ENCODE results near the gene BDP1. TPM values are rescaled to one million over a fixed set of nuclear protein-coding genes. Genes with fewer than 3 reads are reported as not detected.

Gene BDP1
- total and polyA plus RNA-seq, 2 of the 4 experiments (the other 2 are of a cell fraction) = 5.8 to 14.0 TPM

- Histone ChIP-seq H2BK20ac (ENCODE audit: low read depth, low read length) (no peak overlapping the region), H2AFZ (replicated peaks; ENCODE audit: low read length, poor library complexity) (peak overlapping the region; percentile 77), H3K23ac (ENCODE audit: low read depth, low read length) (no peak overlapping the region), H3K36me3 (ENCODE audit: control insufficient read depth, insufficient read depth, low read length) (peaks cover 3% of the 10 kb centered on the region), H3K18ac (ENCODE audit: low read depth, low read length) (no peak overlapping the region), H4K8ac (ENCODE audit: low read depth in 2 of 2, low read length in 2 of 2) (peak overlapping the region; percentile 89), H3K56ac (ENCODE audit: extremely low read depth, insufficient read depth, low read length) (no peak overlapping the region), H3K4me1 (ENCODE audit: control insufficient read depth, insufficient read depth, low read length) (no peaks in the 10 kb centered on the region), H4K91ac (ENCODE audit: insufficient read depth, low read depth, low read length) (no peak overlapping the region), H4K20me1 (ENCODE audit: insufficient read depth, low read length) (no peaks in the 10 kb centered on the region; the same call in 1 of the 2 replicates), H3K4me2 (ENCODE audit: low read depth, low read length) (peak overlapping the region; percentile 90; the same call in 1 of the 2 replicates), H2BK5ac (ENCODE audit: low read depth, low read length, poor library complexity, severe bottlenecking) (no peak overlapping the region), H3K4ac (ENCODE audit: low read depth, low read length) (no peak overlapping the region), H3K4me3 (ENCODE audit: insufficient read depth, low read depth, low read length) (peak overlapping the region; percentile 92; the same call in 1 of the 2 replicates), H3K79me1 (ENCODE audit: low read depth in 1 of 2, low read length in 2 of 2) (peaks cover 5 to 8% of the 10 kb centered on the region in 2 experiments; a peak in 2 of 4 replicates), H3K9me3 (ENCODE audit: control insufficient read depth, insufficient read depth, low read length) (no peaks in the 10 kb centered on the region), H3K9me1 (ENCODE audit: insufficient read depth, low read length) (0 out of 2 replicates have a peak, but pooled peaks cover 5% of the 10 kb centered on the region), H4K5ac (ENCODE audit: low read depth, low read length) (peak overlapping the region; percentile 35), H3K14ac (replicated peaks; ENCODE audit: low read depth, low read length) (no peak overlapping the region), H3K27me3 (ENCODE audit: control insufficient read depth, insufficient read depth, low read length) (peaks cover 7% of the 10 kb centered on the region), H2BK15ac (ENCODE audit: low read depth, low read length) (no peak overlapping the region), H2AK9ac (replicated peaks; ENCODE audit: low read depth, low read length, poor library complexity) (no peak overlapping the region), H2BK120ac (ENCODE audit: low read depth, low read length) (no peak overlapping the region), H3K9ac (ENCODE audit: low read depth, low read length) (no peak overlapping the region), H2AK5ac (ENCODE audit: low read depth, low read length) (no peak overlapping the region), H3K27ac (ENCODE audit: insufficient read depth, low read length) (no peak overlapping the region)
- TF ChIP-seq RFX5 (IDR thresholded peaks at IDR 0.05; ENCODE audit: low read depth, low read length) (no peak), CHD1 (IDR thresholded peaks at IDR 0.05; ENCODE audit: low read depth, low read length) (no peak), ELK1 (IDR thresholded peaks at IDR 0.05; ENCODE audit: borderline replicate concordance, low read depth, low read length) (no peak), BHLHE40 (IDR thresholded peaks at IDR 0.05; ENCODE audit: low read depth, low read length) (no peak), RAD21 (IDR thresholded peaks at IDR 0.05; ENCODE audit: low read length) (no peak), MAZ (IDR thresholded peaks at IDR 0.05; ENCODE audit: borderline replicate concordance, low read depth, low read length) (no peak), RCOR1 (IDR thresholded peaks at IDR 0.05; ENCODE audit: insufficient replicate concordance, low read length) (no peak), USF2 (IDR thresholded peaks at IDR 0.05; ENCODE audit: low read depth, low read length) (no peak)
- intact Hi-C loops (cut with micrococcal nuclease) (loop anchor here (5.0 kb wide), 1 partner anchor 302 kb away; no protein-coding TSS in a partner anchor), in situ Hi-C loops (cut with MboI; ENCODE audit: low sequenced_read_pairs) (no loop called here), dilution Hi-C loops (cut with HindIII; ENCODE audit: low sequenced_read_pairs, unreplicated experiment) (no loop called here)
- DNase-seq (no peak), ATAC-seq (ENCODE audit: low read depth) (no peak)
- ChIA-PET CTCF (interaction anchor here (1.4 kb wide), 1 partner anchor 17 kb away, joined by 4 read pairs; no protein-coding TSS in a partner anchor), POLR2A (ENCODE audit: unreplicated experiment) (interaction anchor here (0.7 kb wide), 1 partner anchor 27 kb away, joined by 3 read pairs; no protein-coding TSS in a partner anchor)
- WGBS, 2 experiments (ENCODE audit: extremely low coverage in 2 of 2, insufficient read length in 1 of 2) = 100% methylated on average over 1 of the region's 19 CpGs; no CpG with 5 or more reads in 1 of the 2 experiments
- no TSS peak for BruUV-seq (replicated peaks)
Measured at GRCh38 chr5:71454913-71455312, 538 bp upstream of the BDP1 start.

Data from IMR-90 (cell line).